HG02884 (cell line): ENCODE measurements around the gene POLR2A.

Experiments
- ATAC-seq: cut with Tn5 transposase; IDR thresholded peaks from one replicate; pipeline ENCODE4 v1.9.1; 2021; ENCODE audit warnings: mild to moderate bottlenecking, moderate library complexity; ENCODE audit not compliant: unreplicated experiment

Gene POLR2A

GRCh38 chr17:7502171-7502847, 18.1 kb downstream of the POLR2A start:
- ATAC-seq: no peak

- no peak for ATAC-seq
Observed at GRCh38 chr17:7502987-7503386, 18.8 kb downstream of the POLR2A start.

DNA sequence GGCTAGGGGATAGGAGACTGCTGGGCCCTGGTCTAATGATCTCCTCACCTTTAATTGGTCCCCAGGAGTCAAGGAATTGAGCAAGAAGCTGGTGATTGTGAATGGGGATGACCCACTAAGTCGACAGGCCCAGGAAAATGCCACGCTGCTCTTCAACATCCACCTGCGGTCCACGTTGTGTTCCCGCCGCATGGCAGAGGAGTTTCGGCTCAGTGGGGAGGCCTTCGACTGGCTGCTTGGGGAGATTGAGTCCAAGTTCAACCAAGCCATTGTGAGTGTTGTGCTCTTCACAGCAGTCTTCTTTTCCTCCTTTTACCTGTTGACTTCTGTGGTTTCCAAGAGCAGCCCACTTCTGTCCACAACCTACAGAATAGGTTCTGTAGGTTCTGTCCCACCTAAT, 19.4 kb downstream of the POLR2A start:
- no peak for ATAC-seq

GRCh38 chr17:7508145-7508544, 24.0 kb downstream of the POLR2A start:
- no peak for ATAC-seq

DNA sequence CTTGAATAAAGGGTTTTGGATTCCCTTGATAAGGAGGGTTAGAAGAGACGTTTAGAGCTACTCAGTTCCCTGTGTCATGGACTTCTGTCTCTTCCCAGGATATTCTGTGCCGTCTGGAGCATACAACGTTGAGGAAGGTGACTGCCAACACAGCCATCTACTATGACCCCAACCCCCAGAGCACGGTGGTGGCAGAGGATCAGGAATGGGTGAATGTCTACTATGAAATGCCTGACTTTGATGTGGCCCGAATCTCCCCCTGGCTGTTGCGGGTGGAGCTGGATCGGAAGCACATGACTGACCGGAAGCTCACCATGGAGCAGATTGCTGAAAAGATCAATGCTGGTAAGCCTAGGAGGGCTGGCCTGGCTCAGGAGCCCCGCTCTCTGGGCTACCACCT, 24.7 kb downstream of the POLR2A start:
- no peak for ATAC-seq

DNA sequence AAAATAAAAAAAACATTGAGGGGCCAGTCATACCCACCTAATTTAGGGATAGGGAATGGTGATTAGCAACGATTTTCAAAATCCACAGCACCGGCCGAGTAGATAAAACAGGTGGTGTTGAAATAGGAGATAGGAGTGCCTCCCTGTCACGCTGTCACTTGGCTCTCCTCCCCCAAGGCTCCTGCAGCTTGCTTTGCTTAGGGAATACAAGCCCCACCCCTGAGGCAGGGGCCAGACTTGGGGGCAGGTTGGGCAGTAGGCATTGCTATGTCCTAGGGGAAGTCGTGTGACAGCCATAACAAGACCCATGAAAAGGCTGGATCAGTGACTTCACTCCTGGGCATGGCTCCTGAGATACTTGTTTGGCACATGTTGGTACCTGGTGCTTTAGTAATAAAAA, 25.8 kb downstream of the POLR2A start:
- ATAC-seq: no peak

GRCh38 chr17:7511108-7511507, 26.9 kb downstream of the POLR2A start:
- ATAC-seq: no peak

DNA sequence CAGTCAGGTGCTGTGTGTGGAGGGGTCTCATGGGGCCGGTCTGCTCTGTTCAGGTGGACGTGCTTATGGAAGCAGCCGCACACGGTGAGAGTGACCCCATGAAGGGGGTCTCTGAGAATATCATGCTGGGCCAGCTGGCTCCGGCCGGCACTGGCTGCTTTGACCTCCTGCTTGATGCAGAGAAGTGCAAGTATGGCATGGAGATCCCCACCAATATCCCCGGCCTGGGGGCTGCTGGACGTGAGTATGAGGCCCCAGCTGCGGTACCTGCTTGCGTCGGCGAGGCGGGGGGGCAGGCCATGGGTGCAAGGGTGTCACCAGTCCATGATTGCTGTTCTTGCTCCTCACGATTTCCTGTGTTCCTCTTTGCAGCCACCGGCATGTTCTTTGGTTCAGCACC, 27.9 kb downstream of the POLR2A start:
- ATAC-seq: no peak

GRCh38 chr17:7512824-7513540, 28.8 kb downstream of the POLR2A start:
- no peak for ATAC-seq

DNA sequence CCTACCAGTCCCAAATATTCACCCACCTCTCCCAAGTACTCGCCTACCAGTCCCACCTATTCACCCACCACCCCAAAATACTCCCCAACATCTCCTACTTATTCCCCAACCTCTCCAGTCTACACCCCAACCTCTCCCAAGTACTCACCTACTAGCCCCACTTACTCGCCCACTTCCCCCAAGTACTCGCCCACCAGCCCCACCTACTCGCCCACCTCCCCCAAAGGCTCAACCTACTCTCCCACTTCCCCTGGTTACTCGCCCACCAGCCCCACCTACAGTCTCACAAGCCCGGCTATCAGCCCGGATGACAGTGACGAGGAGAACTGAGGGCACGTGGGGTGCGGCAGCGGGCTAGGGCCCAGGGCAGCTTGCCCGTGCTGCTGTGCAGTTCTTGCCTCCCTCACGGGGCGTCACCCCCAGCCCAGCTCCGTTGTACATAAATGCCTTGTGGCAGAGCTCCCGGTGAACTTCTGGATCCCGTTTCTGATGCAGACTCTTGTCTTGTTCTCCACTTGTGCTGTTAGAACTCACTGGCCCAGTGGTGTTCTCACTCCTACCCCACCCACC, 29.8 kb downstream of the POLR2A start:
- no peak for ATAC-seq

- ATAC-seq: no peak
Observed at GRCh38 chr17:7515911-7516610, 31.9 kb downstream of the POLR2A start.

- no peak for ATAC-seq
Observed at GRCh38 chr17:7523033-7523432, 38.9 kb downstream of the POLR2A start.

- ATAC-seq: no peak
Observed at GRCh38 chr17:7528842-7529241, 44.7 kb downstream of the POLR2A start.

DNA sequence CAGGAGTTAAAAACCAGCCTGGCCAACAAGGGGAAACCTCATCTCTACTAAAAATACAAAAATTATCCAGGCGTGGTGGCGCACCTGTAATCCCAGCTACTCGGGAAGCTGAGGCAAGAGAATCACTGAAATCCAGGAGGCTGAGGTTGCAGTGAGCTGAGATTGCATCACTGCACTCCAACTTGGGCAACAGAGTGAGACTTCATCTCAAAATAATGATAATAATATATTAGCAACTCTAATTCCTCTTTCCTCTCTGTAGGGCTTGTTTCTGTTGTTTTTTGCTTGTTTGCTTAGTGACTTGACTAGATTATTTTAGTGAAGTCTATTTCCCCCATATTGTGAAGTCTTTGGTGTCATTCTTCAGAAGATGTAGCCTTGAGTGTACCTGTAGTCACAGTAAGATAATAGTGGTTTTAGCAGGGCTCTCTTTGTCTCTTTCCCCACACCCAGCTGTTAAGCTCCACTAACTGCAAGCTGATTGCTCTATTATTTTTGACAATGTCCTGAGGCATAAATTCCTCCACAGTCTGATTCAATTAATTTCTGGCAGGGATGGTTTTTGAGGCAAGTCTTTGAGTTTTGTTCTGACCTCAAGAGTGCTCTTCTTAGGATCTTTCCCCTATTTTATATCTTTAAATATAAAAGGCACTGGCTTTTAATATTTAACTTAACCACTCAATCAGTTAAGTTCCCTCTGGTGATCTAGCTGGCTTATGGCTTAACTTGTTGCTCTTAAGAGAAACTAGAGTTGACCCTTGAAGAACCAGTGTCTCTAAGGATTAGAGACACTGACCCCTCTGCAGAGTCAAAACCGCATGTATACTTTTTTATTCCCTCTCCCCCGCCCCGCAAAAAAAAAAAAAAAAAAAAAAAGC, 46.1 kb downstream of the POLR2A start:
- no peak for ATAC-seq

- ATAC-seq: no peak
Observed at GRCh38 chr17:7538050-7538449, 53.9 kb downstream of the POLR2A start.

- ATAC-seq: no peak
Observed at GRCh38 chr17:7538891-7539545, 54.9 kb downstream of the POLR2A start.

DNA sequence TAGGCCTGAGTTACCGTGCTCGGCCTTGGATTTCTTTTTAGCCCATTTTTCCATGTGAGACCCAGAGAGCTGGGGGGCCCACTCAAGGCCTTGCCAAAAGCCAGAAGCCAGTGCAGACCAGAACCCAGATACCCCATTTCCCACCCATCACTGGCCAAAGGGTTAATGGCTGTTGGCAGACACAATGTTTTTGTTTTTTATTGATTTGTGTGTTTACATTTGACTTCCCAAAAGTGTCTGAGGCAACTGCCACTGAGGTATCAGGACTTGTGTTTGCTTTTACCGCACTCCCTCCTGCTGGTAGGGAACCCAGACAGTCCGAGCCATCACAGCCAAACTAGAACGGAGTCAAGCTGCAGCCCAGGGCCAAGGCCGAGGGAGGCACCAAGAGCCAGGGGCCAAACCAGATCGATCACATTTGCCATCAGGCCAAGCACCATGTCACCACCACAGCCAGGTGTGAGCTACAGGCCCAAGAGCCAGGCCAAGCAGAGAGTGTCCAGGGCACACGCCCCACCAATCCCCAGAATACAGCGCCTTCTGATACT, 57.0 kb downstream of the POLR2A start:
- ATAC-seq: no peak

DNA sequence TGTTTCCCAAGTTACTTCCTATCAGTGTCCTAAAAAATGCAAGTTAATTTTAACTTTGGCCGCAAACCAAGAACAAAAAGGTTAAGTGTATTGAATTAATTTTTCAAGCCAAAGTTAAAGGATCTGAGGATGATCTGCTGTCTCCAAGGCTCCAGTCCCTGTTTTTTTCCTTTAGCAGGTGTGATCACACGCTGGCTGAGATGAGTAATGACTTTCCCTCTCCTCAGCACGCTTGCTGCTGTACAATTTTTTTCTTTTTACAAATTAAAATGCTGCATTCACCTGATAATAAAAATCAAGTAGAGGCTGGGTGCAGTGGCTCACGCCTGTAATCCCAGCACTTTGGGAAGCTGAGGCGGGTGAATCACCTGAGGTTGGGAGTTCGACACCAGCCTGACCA, 60.7 kb downstream of the POLR2A start:
- no peak for ATAC-seq

- ATAC-seq: no peak
Observed at GRCh38 chr17:7548585-7549400, 64.6 kb downstream of the POLR2A start, which contains the start of gene TNFSF12. Gene TNFSF12 (plus strand): TSS chr17:7549058. CDS start chr17:7549154, 96 bp downstream.
